NT2/D1 (cell line): ENCODE measurements around the gene ADSL.

Experiments
- YY1 ChIP-seq: IDR thresholded peaks from 2 replicates; pipeline ENCODE4 v1.6.1; 2011; ENCODE audit not compliant: insufficient read length, insufficient read depth
- ZNF274 ChIP-seq: IDR thresholded peaks from 2 replicates; pipeline ENCODE4 v1.6.1; 2011; ENCODE audit warnings: mild to moderate bottlenecking, low read depth, low read length

DNA sequence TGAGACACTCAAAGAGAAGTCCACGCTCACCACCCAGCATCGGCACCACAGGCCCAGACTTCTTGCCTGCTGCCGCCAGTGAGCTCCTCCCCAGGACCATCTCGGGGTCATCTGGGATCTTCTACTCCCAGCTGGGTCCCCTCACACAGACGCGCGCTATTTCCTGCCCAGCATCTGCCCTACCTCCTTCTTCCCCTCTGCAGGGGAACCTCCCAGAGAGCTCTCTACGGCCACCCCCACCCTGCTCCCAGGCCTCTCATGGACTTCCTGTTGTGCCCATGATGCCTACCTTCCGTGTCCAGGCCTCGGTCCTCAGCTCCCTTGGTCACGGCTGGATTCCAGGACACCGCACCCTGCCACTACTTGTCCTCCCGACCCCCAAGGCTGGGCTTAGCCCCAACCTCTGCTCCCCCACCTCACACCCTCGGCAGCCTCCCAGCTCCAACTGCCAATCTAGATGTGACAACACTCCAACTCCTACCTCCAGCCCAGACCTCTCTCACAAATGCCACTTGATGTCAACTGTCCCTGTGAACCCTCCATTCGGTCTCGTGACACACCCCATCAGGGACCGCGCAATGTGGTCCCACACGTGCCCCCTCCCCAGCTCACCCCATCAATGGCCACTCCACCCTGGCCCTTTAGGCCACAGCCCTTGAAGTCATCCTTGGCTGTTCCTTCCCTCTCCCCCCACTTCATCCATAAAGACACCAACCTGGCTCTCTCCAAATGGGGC, 69.4 kb downstream of the ADSL start:
- TF ChIP-seq ZNF274: no peak
- TF ChIP-seq YY1: no peak
